Uterus (tissue), 4 donors: ENCODE measurements around the gene PKP4. TPM values are rescaled to one million over a fixed set of nuclear protein-coding genes. Genes with fewer than 3 reads are reported as not detected.

Experiments
- DNase-seq, 2 donors: peaks; one replicate each; pipeline ENCODE4 v3.0.0-alpha.2; 2019 to 2020
- H3K27ac ChIP-seq, 2 donors: fragments of 200-600 bp; sonication (generic); 1 replicate in 1 of 2; 2 replicates in 1 of 2; pipeline ENCODE4 v1.5.1; 2016 to 2018
- H3K27me3 ChIP-seq, 2 donors: fragments of 200-600 bp; sonication (generic); one replicate each; pipeline ENCODE4 v1.5.1; 2018 to 2019; ENCODE audit warnings: control low read depth in 1 of 2
- H3K36me3 ChIP-seq, 2 donors: fragments of 200-600 bp; sonication (generic); one replicate each; pipeline ENCODE4 v1.5.1; 2019; ENCODE audit warnings: control low read depth in 1 of 2
- H3K4me1 ChIP-seq, 2 donors: fragments of 200-600 bp; sonication (generic); one replicate each; pipeline ENCODE4 v1.5.1; 2018 to 2019; ENCODE audit warnings: control low read depth in 1 of 2
- H3K4me3 ChIP-seq, 2 donors: fragments of 200-600 bp; sonication (generic); 1 replicate in 1 of 2; 2 replicates in 1 of 2; pipeline ENCODE4 v1.5.1; 2018 to 2019; ENCODE audit warnings: mild to moderate bottlenecking in 1 of 2
- H3K9me3 ChIP-seq, 2 donors: fragments of 200-600 bp; sonication (generic); one replicate each; pipeline ENCODE4 v1.5.1; 2019; ENCODE audit warnings: control low read depth in 1 of 2
- CTCF ChIP-seq, 4 experiments: fragments of 200-600 bp in 2 of 4; fragments of 450-650 bp in 2 of 4; sonication (generic) in 2 of 4; IDR thresholded peaks; one replicate each; pipeline ENCODE4 v1.5.1; 2016 to 2019; ENCODE audit warnings: antibody characterized with exemption in 4 of 4, mild to moderate bottlenecking in 2 of 4, moderate library complexity in 1 of 4
- POLR2A ChIP-seq, 2 donors: fragments of 450-650 bp; IDR thresholded peaks; one replicate each; pipeline ENCODE4 v1.6.1; 2016; ENCODE audit warnings: antibody characterized with exemption in 2 of 2, mild to moderate bottlenecking in 1 of 2, moderate library complexity in 1 of 2
- intact Hi-C: fragments of 100-400 bp; cut with DNase I; formaldehyde crosslinking; loops from one replicate; pipeline ENCODE4 v1.15.1; 2023; ENCODE audit warnings: low total_unique reads
- total RNA-seq, 4 donors: library from RNA; depleted of rRNA in 3 of 4; stranded (reverse); fragments of >200 nt in 3 of 4; gene quantifications; one replicate each; pipeline versions ENCODE4 v1.1.0 to v1.2.4, GENCODE V29; 2014 to 2023
- donor health status: DM: yes; HTN: yes; CAD: no.

The PKP4 gene
- total RNA-seq, 4 donors from 2014 or later, result 35.6 to 122 (median 60.6) TPM

GRCh38 chr2:158542577-158542976, 85.8 kb downstream of the PKP4 start:
- no peaks in the 10 kb centered on the region for H3K27me3 ChIP-seq
- no peaks in the 10 kb centered on the region for H3K4me1 ChIP-seq
- TF ChIP-seq POLR2A (IDR thresholded peaks at IDR 0.05) (no peak), CTCF (IDR thresholded peaks at IDR 0.05) (no peak)
- intact Hi-C loops, result no loop called here
- no peak for DNase-seq
- no peaks in the 10 kb centered on the region for H3K9me3 ChIP-seq
- no peak overlapping the region for H3K4me3 ChIP-seq
- no peak overlapping the region for H3K27ac ChIP-seq
- H3K36me3 ChIP-seq, result no peaks in the 10 kb centered on the region

- Histone ChIP-seq H3K4me3 (no peak overlapping the region), H3K4me1 (no peaks in the 10 kb centered on the region), H3K27me3 (no peaks in the 10 kb centered on the region), H3K36me3 (no peaks in the 10 kb centered on the region), H3K9me3 (no peaks in the 10 kb centered on the region), H3K27ac (no peak overlapping the region)
- no peak for DNase-seq
- intact Hi-C loops, result no loop called here
- no peak for TF ChIP-seq CTCF (IDR thresholded peaks at IDR 0.05)
- TF ChIP-seq POLR2A (IDR thresholded peaks at IDR 0.05), result no peak
Measured at GRCh38 chr2:158543957-158544356, 87.2 kb downstream of the PKP4 start.

- no peak for DNase-seq
- Histone ChIP-seq H3K27me3 (no peaks in the 10 kb centered on the region), H3K4me3 (no peak overlapping the region), H3K27ac (no peak overlapping the region), H3K4me1 (no peaks in the 10 kb centered on the region), H3K9me3 (no peaks in the 10 kb centered on the region), H3K36me3 (no peaks in the 10 kb centered on the region)
- TF ChIP-seq POLR2A (IDR thresholded peaks at IDR 0.05) (no peak), CTCF (IDR thresholded peaks at IDR 0.05) (no peak)
- intact Hi-C loops, result no loop called here
Measured at GRCh38 chr2:158544998-158545397, 88.2 kb downstream of the PKP4 start.

- no peak for TF ChIP-seq CTCF (IDR thresholded peaks at IDR 0.05)
- no peak for TF ChIP-seq POLR2A (IDR thresholded peaks at IDR 0.05)
- Histone ChIP-seq H3K9me3 (no peaks in the 10 kb centered on the region), H3K4me1 (no peaks in the 10 kb centered on the region), H3K36me3 (no peaks in the 10 kb centered on the region), H3K27me3 (no peaks in the 10 kb centered on the region), H3K4me3 (no peak overlapping the region), H3K27ac (no peak overlapping the region)
- no peak for DNase-seq
- intact Hi-C loops, result no loop called here
Measured at GRCh38 chr2:158546412-158547144, 89.8 kb downstream of the PKP4 start.

GRCh38 chr2:158553257-158553656, 96.5 kb downstream of the PKP4 start:
- no peak for DNase-seq
- H3K27me3 ChIP-seq, result no peaks in the 10 kb centered on the region
- no peaks in the 10 kb centered on the region for H3K4me1 ChIP-seq
- no peaks in the 10 kb centered on the region for H3K36me3 ChIP-seq
- no peaks in the 10 kb centered on the region for H3K9me3 ChIP-seq
- no peak overlapping the region for H3K27ac ChIP-seq
- H3K4me3 ChIP-seq, result no peak overlapping the region
- TF ChIP-seq POLR2A (IDR thresholded peaks at IDR 0.05) (no peak), CTCF (IDR thresholded peaks at IDR 0.05) (no peak)
- intact Hi-C loops, result no loop called here
